K562 (cell line): Measurements from ENCODE around the gene ANXA3. TPM values are rescaled to one million over a fixed set of nuclear protein-coding genes. Genes with fewer than 3 reads are reported as not detected.

Experiments
- ARHGAP35 ChIP-seq: fragments of 450-650 bp; IDR thresholded peaks from 2 replicates; pipeline ENCODE4 v1.6.1; 2018; ENCODE audit not compliant: partially characterized antibody
- BCOR ChIP-seq: fragments of 450-650 bp; IDR thresholded peaks from 2 replicates; pipeline ENCODE4 v1.6.1; 2016
- EHMT2 ChIP-seq: fragments of 450-650 bp; IDR thresholded peaks from 2 replicates; pipeline ENCODE4 v1.6.1; 2018; ENCODE audit warnings: antibody characterized with exemption
- EWSR1 ChIP-seq: fragments of 450-650 bp; IDR thresholded peaks from 2 replicates; pipeline ENCODE4 v1.6.1; 2018; ENCODE audit warnings: borderline replicate concordance, mild to moderate bottlenecking, low read depth, moderate library complexity; ENCODE audit not compliant: partially characterized antibody
- FOS ChIP-seq: IDR thresholded peaks from 3 replicates; pipeline ENCODE4 v1.6.1; 2011; ENCODE audit not compliant: insufficient read length; ENCODE audit errors: extremely low read depth
- HDGF ChIP-seq: fragments of 450-650 bp; IDR thresholded peaks from 2 replicates; pipeline ENCODE4 v1.6.1; 2016
- HMG20B ChIP-seq: fragments of 250-450 bp; sonication (Bioruptor Pico); IDR thresholded peaks from 2 replicates; pipeline ENCODE4 v1.5.0; 2021; ENCODE audit warnings: mild to moderate bottlenecking
- ILF3 ChIP-seq: fragments of 450-650 bp; IDR thresholded peaks from 2 replicates; pipeline ENCODE4 v1.6.1; 2018; ENCODE audit warnings: antibody characterized with exemption, mild to moderate bottlenecking, moderate library complexity, borderline replicate concordance
- NFATC3 ChIP-seq: fragments of 450-650 bp; IDR thresholded peaks from 2 replicates; pipeline ENCODE4 v1.6.1; 2017; ENCODE audit warnings: mild to moderate bottlenecking
- PCBP2 ChIP-seq: fragments of 200-400 bp; formaldehyde crosslinking; IDR thresholded peaks from 2 replicates; pipeline ENCODE4 v1.6.1; 2018; ENCODE audit warnings: low read length, low read depth, mild to moderate bottlenecking, moderate library complexity; ENCODE audit not compliant: poor library complexity, severe bottlenecking
- RBM15 ChIP-seq: fragments of 200-400 bp; formaldehyde crosslinking; IDR thresholded peaks from 2 replicates; pipeline ENCODE4 v1.6.1; 2018; ENCODE audit warnings: mild to moderate bottlenecking, low read length, moderate library complexity; ENCODE audit not compliant: insufficient read depth
- RBM25 ChIP-seq: fragments of 200-400 bp; formaldehyde crosslinking; IDR thresholded peaks from 2 replicates; pipeline ENCODE4 v1.6.1; 2018; ENCODE audit warnings: low read length, low read depth, moderate library complexity; ENCODE audit not compliant: severe bottlenecking
- SPI1 ChIP-seq: IDR thresholded peaks from 2 replicates; pipeline ENCODE4 v1.6.1; 2011; ENCODE audit warnings: low read depth, low read length, control low read depth, borderline replicate concordance
- U2AF2 ChIP-seq: fragments of 200-400 bp; formaldehyde crosslinking; optimal IDR thresholded peaks from 2 replicates; pipeline ENCODE3; 2017; ENCODE audit warnings: low read depth, mild to moderate bottlenecking, low read length
- ZNF121 ChIP-seq: sonication (generic); formaldehyde crosslinking; conservative IDR thresholded peaks from 2 replicates; pipeline ENCODE4 v1.8.0; 2022; ENCODE audit warnings: missing genetic modification reagents
- ZNF174 ChIP-seq: fragments of 250-450 bp; sonication (Bioruptor Pico); IDR thresholded peaks from 2 replicates; pipeline ENCODE4 v1.4.0; 2020; ENCODE audit warnings: mild to moderate bottlenecking
- ZNF184 ChIP-seq: sonication (generic); formaldehyde crosslinking; IDR thresholded peaks from 2 replicates; pipeline ENCODE4 v1.5.0; 2020; ENCODE audit warnings: missing genetic modification reagents
- ZNF197 ChIP-seq: fragments of 200-800 bp; sonication (Bioruptor generic); IDR thresholded peaks from 2 replicates; pipeline ENCODE4 v1.6.1; 2016; ENCODE audit warnings: low read depth, missing genetic modification characterization, missing compliant biosample characterization
- ZNF589 ChIP-seq: fragments of 200-800 bp; sonication (Bioruptor generic); IDR thresholded peaks from 2 replicates; pipeline ENCODE4 v1.6.1; 2016; ENCODE audit warnings: low read depth, missing genetic modification characterization, missing compliant biosample characterization
- polyA plus RNA-seq, 8 experiments: library from polyadenylated mRNA; depleted of rRNA in 4 of 8; stranded (reverse) in 5 of 8; unstranded in 3 of 8; fragments of >200 nt; fragmentation: Nextera tagmentation in 2 of 8; fragmentation: Illumina TruSeq in 1 of 8; extraction: Ambion mirVana in 2 of 8; extraction: Trizol in 1 of 8; gene quantifications; 2 replicates each; pipeline versions ENCODE4 v1.2.1 to v1.2.3, GENCODE V29; 2011 to 2014; ENCODE audit warnings: inconsistent platforms in 1 of 8, missing spikeins in 1 of 8
- total RNA-seq, 7 experiments: library from RNA; depleted of rRNA in 6 of 7; stranded (reverse); fragments of >200 nt in 6 of 7; fragmentation: Illumina TruSeq in 2 of 7; extraction: Trizol in 2 of 7; gene quantifications; 2 replicates each; pipeline versions ENCODE4 v1.2.1 to v1.2.3, GENCODE V29; 2011 to 2021; ENCODE audit warnings: low replicate concordance in 1 of 7
- TF ChIP-seq, protein P1 (sequence below): sonication (generic); formaldehyde crosslinking; IDR thresholded peaks from 2 replicates; pipeline ENCODE4 v1.8.0; 2022; ENCODE audit warnings: missing genetic modification reagents, mild to moderate bottlenecking, borderline replicate concordance
- TF ChIP-seq, protein P2 (sequence below): fragments of 450-650 bp; formaldehyde crosslinking; IDR thresholded peaks from 2 replicates; pipeline ENCODE4 v1.4.0; 2022; ENCODE audit warnings: mild to moderate bottlenecking, moderate library complexity
- TF ChIP-seq, protein P3 (sequence below): fragments of 250-450 bp; sonication (Bioruptor Pico); IDR thresholded peaks from 2 replicates; pipeline ENCODE4 v1.5.1; 2021; ENCODE audit warnings: mild to moderate bottlenecking
- TF ChIP-seq, protein P4 (sequence below), 2 experiments: fragments of 450-650 bp; IDR thresholded peaks; 2 replicates each; pipeline ENCODE4 v1.6.1; 2016

The ANXA3 gene
- total and polyA plus RNA-seq, 9 of the 15 experiments (the other 6 are each of a cell fraction or from before 2014, with no cell fraction given), result 6.3 to 15.5 (median 9.8) TPM

DNA sequence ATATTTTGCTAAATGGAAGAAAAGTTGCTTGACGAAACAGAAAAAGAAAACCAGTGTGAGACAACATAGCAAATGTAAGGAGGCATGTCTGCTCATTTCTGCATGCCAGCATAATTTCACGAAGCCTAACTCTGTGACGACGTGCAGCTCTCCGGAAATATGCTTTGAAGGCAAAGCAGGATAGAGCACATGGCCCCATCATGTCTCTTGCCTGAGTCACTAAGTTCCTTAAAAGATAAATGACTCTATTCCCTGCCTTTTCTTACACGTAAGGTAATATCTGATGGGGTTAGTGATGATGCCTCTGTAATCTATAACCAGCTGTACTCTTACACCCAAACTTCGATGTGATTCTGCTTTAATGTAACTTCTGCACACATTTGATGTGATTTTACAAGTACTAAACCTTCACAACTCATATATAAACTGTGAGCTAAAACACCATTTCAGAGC lies 64.5 kb downstream of the ANXA3 start (continued):
- TF ChIP-seq, protein P1, sequence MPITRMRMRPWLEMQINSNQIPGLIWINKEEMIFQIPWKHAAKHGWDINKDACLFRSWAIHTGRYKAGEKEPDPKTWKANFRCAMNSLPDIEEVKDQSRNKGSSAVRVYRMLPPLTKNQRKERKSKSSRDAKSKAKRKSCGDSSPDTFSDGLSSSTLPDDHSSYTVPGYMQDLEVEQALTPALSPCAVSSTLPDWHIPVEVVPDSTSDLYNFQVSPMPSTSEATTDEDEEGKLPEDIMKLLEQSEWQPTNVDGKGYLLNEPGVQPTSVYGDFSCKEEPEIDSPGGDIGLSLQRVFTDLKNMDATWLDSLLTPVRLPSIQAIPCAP (CRISPR knock-in tag), result no peak
- TF ChIP-seq HMG20B (no peak), ZNF174 (CRISPR knock-in tag) (no peak), RBM25 (no peak), ZNF197 (CRISPR knock-in tag) (0 out of 2 replicates have a peak, but pooled peaks have one; percentile 47), ZNF121 (CRISPR knock-in tag) (no peak), ZNF184 (no peak), FOS (no peak), ARHGAP35 (no peak), SPI1 (no peak), EWSR1 (no peak), EHMT2 (no peak), U2AF2 (no peak), ZNF589 (CRISPR knock-in tag) (peak; percentile 55; the same call in 1 of the 2 replicates), HDGF (no peak), ILF3 (no peak), BCOR (no peak), RBM15 (no peak), NFATC3 (no peak), PCBP2 (no peak)
- TF ChIP-seq, protein P2, sequence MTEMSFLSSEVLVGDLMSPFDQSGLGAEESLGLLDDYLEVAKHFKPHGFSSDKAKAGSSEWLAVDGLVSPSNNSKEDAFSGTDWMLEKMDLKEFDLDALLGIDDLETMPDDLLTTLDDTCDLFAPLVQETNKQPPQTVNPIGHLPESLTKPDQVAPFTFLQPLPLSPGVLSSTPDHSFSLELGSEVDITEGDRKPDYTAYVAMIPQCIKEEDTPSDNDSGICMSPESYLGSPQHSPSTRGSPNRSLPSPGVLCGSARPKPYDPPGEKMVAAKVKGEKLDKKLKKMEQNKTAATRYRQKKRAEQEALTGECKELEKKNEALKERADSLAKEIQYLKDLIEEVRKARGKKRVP (CRISPR knock-in tag), result no peak
- TF ChIP-seq, protein P3, sequence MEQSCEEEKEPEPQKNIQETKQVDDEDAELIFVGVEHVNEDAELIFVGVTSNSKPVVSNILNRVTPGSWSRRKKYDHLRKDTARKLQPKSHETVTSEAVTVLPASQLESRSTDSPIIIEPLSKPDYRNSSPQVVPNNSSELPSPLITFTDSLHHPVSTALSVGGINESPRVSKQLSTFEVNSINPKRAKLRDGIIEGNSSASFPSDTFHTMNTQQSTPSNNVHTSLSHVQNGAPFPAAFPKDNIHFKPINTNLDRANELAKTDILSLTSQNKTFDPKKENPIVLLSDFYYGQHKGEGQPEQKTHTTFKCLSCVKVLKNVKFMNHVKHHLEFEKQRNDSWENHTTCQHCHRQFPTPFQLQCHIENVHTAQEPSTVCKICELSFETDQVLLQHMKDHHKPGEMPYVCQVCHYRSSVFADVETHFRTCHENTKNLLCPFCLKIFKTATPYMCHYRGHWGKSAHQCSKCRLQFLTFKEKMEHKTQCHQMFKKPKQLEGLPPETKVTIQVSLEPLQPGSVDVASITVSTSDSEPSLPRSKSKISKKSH (CRISPR knock-in tag), result no peak
- TF ChIP-seq, protein P4, sequence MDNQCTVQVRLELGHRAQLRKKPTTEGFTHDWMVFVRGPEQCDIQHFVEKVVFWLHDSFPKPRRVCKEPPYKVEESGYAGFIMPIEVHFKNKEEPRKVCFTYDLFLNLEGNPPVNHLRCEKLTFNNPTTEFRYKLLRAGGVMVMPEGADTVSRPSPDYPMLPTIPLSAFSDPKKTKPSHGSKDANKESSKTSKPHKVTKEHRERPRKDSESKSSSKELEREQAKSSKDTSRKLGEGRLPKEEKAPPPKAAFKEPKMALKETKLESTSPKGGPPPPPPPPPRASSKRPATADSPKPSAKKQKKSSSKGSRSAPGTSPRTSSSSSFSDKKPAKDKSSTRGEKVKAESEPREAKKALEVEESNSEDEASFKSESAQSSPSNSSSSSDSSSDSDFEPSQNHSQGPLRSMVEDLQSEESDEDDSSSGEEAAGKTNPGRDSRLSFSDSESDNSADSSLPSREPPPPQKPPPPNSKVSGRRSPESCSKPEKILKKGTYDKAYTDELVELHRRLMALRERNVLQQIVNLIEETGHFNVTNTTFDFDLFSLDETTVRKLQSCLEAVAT (IDR thresholded peaks at IDR 0.05), result no peak
